H9 (cell line): Measurements from ENCODE around the gene B9D1. TPM values are rescaled to one million over a fixed set of nuclear protein-coding genes. Genes with fewer than 3 reads are reported as not detected.
A peak's percentile ranks its signal among the peaks of the same experiment; 100 is the strongest.

Experiments used
- DNase-seq: peaks from one replicate; pipeline ENCODE4 v3.0.0-alpha.2; 2017
- H2AFZ ChIP-seq: one replicate; pipeline ENCODE4 v1.6.1; 2013; ENCODE audit warnings: mild to moderate bottlenecking, low read length, control low read depth, moderate library complexity
- H2AK5ac ChIP-seq: 2 replicates; pipeline ENCODE4 v1.6.1; 2013; ENCODE audit warnings: low read length, control low read depth, mixed read lengths; ENCODE audit not compliant: insufficient read length
- H2BK120ac ChIP-seq: one replicate; pipeline ENCODE4 v1.6.1; 2013; ENCODE audit warnings: low read depth, mild to moderate bottlenecking, low read length, control low read depth, inconsistent platforms; ENCODE audit not compliant: poor library complexity, severe bottlenecking
- H2BK12ac ChIP-seq: 2 replicates; pipeline ENCODE4 v1.6.1; 2013; ENCODE audit warnings: low read length, control low read depth, mixed read lengths, low read depth; ENCODE audit not compliant: insufficient read length
- H2BK15ac ChIP-seq: 2 replicates; pipeline ENCODE4 v1.6.1; 2013; ENCODE audit warnings: low read depth, low read length, control low read depth
- H2BK20ac ChIP-seq: one replicate; pipeline ENCODE4 v1.6.1; 2013; ENCODE audit warnings: low read depth, mild to moderate bottlenecking, low read length, control low read depth, inconsistent platforms; ENCODE audit not compliant: poor library complexity, severe bottlenecking
- H2BK5ac ChIP-seq: 2 replicates; pipeline ENCODE4 v1.6.1; 2013; ENCODE audit warnings: low read length, control low read depth, mixed read lengths; ENCODE audit not compliant: insufficient read length
- H3K14ac ChIP-seq: 2 replicates; pipeline ENCODE4 v1.6.1; 2013; ENCODE audit warnings: low read length, control low read depth; ENCODE audit not compliant: insufficient read depth
- H3K18ac ChIP-seq: 2 replicates; pipeline ENCODE4 v1.6.1; 2013; ENCODE audit warnings: low read depth, mild to moderate bottlenecking, mixed read lengths, low read length, control low read depth; ENCODE audit not compliant: insufficient read length
- H3K23ac ChIP-seq: 2 replicates; pipeline ENCODE4 v1.6.1; 2013; ENCODE audit warnings: low read length, control low read depth, mixed read lengths, low read depth; ENCODE audit not compliant: insufficient read length
- H3K23me2 ChIP-seq: 2 replicates; pipeline ENCODE4 v1.6.1; 2013; ENCODE audit warnings: low read depth, mild to moderate bottlenecking, mixed read lengths, low read length, control low read depth; ENCODE audit not compliant: insufficient read length, poor library complexity, severe bottlenecking
- H3K27ac ChIP-seq: 2 replicates; pipeline ENCODE4 v1.5.1; 2013; ENCODE audit warnings: low read length, control low read depth, mixed read lengths, low read depth; ENCODE audit not compliant: insufficient read length
- H3K27me3 ChIP-seq: 2 replicates; pipeline ENCODE4 v1.6.1; 2013; ENCODE audit warnings: low read length, control low read depth, inconsistent platforms; ENCODE audit not compliant: insufficient read depth
- H3K4ac ChIP-seq: 2 replicates; pipeline ENCODE4 v1.6.1; 2013; ENCODE audit warnings: low read depth, mild to moderate bottlenecking, control low read depth, inconsistent platforms, low read length, moderate library complexity
- H3K4me1 ChIP-seq: 2 replicates; pipeline ENCODE4 v1.6.1; 2013; ENCODE audit warnings: low read length, control low read depth, inconsistent platforms; ENCODE audit not compliant: insufficient read depth
- H3K4me2 ChIP-seq: 2 replicates; pipeline ENCODE4 v1.6.1; 2013; ENCODE audit warnings: low read length, control low read depth, mixed read lengths; ENCODE audit not compliant: insufficient read length, insufficient read depth
- H3K56ac ChIP-seq: 2 replicates; pipeline ENCODE4 v1.6.1; 2013; ENCODE audit warnings: low read depth, mild to moderate bottlenecking, mixed read lengths, low read length, control low read depth; ENCODE audit not compliant: insufficient read length
- H3K79me1 ChIP-seq: 2 replicates; pipeline ENCODE4 v1.6.1; 2013; ENCODE audit warnings: low read depth, mild to moderate bottlenecking, moderate library complexity, low read length, control low read depth, inconsistent platforms; ENCODE audit not compliant: insufficient read depth, poor library complexity, severe bottlenecking
- H3K79me2 ChIP-seq: 2 replicates; pipeline ENCODE4 v1.6.1; 2013; ENCODE audit warnings: low read length, control low read depth, inconsistent platforms; ENCODE audit not compliant: insufficient read depth
- H3K9ac ChIP-seq: 2 replicates; pipeline ENCODE4 v1.6.1; 2013; ENCODE audit warnings: low read length, control low read depth, mixed read lengths; ENCODE audit not compliant: insufficient read length; ENCODE audit errors: extremely low read depth
- H3K9me3 ChIP-seq: one replicate; pipeline ENCODE4 v1.6.1; 2013; ENCODE audit warnings: low read depth, low read length, inconsistent platforms; ENCODE audit not compliant: control insufficient read depth
- H3T11ph ChIP-seq: one replicate; pipeline ENCODE4 v1.6.1; 2013; ENCODE audit warnings: mild to moderate bottlenecking, low read length, control low read depth, inconsistent platforms
- H4K20me1 ChIP-seq: one replicate; pipeline ENCODE4 v1.6.1; 2013; ENCODE audit not compliant: control insufficient read depth, insufficient read length, insufficient read depth
- H4K5ac ChIP-seq: 2 replicates; pipeline ENCODE4 v1.6.1; 2013; ENCODE audit warnings: low read depth, mild to moderate bottlenecking, mixed read lengths, low read length, control low read depth; ENCODE audit not compliant: insufficient read length
- H4K8ac ChIP-seq: replicated peaks from 2 replicates; pipeline ENCODE4 v1.6.1; 2013; ENCODE audit warnings: low read length, control low read depth, mixed read lengths, low read depth; ENCODE audit not compliant: insufficient read length
- H4K91ac ChIP-seq: 2 replicates; pipeline ENCODE4 v1.6.1; 2013; ENCODE audit warnings: low read depth, mild to moderate bottlenecking, moderate library complexity, mixed read lengths, low read length, control low read depth; ENCODE audit not compliant: insufficient read length
- H3K27ac Mint-ChIP-seq, 3 experiments: 2 replicates in 2 of 3; 3 replicates in 1 of 3; pipeline ENCODE4 v1.8.0; 2020 to 2021; ENCODE audit warnings: mixed read lengths in 3 of 3, mild to moderate bottlenecking in 1 of 3, moderate library complexity in 1 of 3
- H3K27me3 Mint-ChIP-seq: 2 replicates; pipeline ENCODE4 v1.8.0; 2021; ENCODE audit warnings: low read depth, mild to moderate bottlenecking, moderate library complexity, mixed read lengths
- H3K36me3 Mint-ChIP-seq, 3 experiments: 2 replicates in 2 of 3; 3 replicates in 1 of 3; pipeline ENCODE4 v1.8.0; 2020 to 2021; ENCODE audit warnings: low read depth in 3 of 3, mixed read lengths in 3 of 3; ENCODE audit not compliant: insufficient read depth in 1 of 3
- H3K4me1 Mint-ChIP-seq, 2 experiments: 2 replicates each; pipeline ENCODE4 v1.8.0; 2020; ENCODE audit warnings: mixed read lengths in 2 of 2
- H3K4me3 Mint-ChIP-seq, 2 experiments: 2 replicates in 1 of 2; 3 replicates in 1 of 2; pipeline ENCODE4 v1.8.0; 2020 to 2021; ENCODE audit warnings: mild to moderate bottlenecking in 2 of 2, mixed read lengths in 2 of 2, moderate library complexity in 1 of 2
- H3K9me3 Mint-ChIP-seq, 2 experiments: 2 replicates in 1 of 2; 3 replicates in 1 of 2; pipeline ENCODE4 v1.8.0; 2020; ENCODE audit warnings: mild to moderate bottlenecking in 2 of 2, mixed read lengths in 2 of 2, moderate library complexity in 1 of 2
- CTCF ChIP-seq: fragments of 200-600 bp; sonication (generic); conservative IDR thresholded peaks from 3 replicates; pipeline ENCODE4 v1.8.0; 2021; ENCODE audit warnings: antibody characterized with exemption, mild to moderate bottlenecking
- WGBS: extraction: QIAGEN DNeasy Blood & Tissue Kit; methylation state at CpG from one replicate; pipeline ENCODE4 v1.1.7; 2013; ENCODE audit warnings: missing lambda C conversion rate, low lambda C conversion rate, mixed read lengths; ENCODE audit not compliant: insufficient read length; ENCODE audit errors: extremely low coverage; 5-methylcytosine and 5-hydroxymethylcytosine counted together
- total RNA-seq: library from RNA; stranded (reverse); gene quantifications from 2 replicates; pipeline ENCODE4 v1.2.1, GENCODE V29; 2021

B9D1 gene
- total RNA-seq, 1 experiment from 2014 or later, result 30.4 TPM

- Histone ChIP-seq H2BK120ac (no peak overlapping the region), H3K27me3 (no peaks in the 10 kb centered on the region), H3K27ac (no peak overlapping the region), H2BK12ac (no peak overlapping the region), H4K5ac (no peak overlapping the region), H2AK5ac (no peak overlapping the region), H3K4me2 (no peak overlapping the region), H3T11ph (no peak overlapping the region), H2BK5ac (no peak overlapping the region), H3K4me1 (peaks cover 2% of the 10 kb centered on the region; the same call in 1 of the 2 replicates), H4K91ac (no peak overlapping the region), H2AFZ (no peak overlapping the region), H2BK20ac (no peak overlapping the region), H4K20me1 (no peaks in the 10 kb centered on the region), H3K14ac (no peak overlapping the region), H3K23me2 (no peaks in the 10 kb centered on the region), H3K56ac (no peak overlapping the region), H4K8ac (no peak overlapping the region), H3K4ac (no peak overlapping the region), H3K9ac (no peak overlapping the region), H2BK15ac (no peak overlapping the region), H3K9me3 (no peaks in the 10 kb centered on the region), H3K18ac (no peak overlapping the region), H3K79me2 (no peaks in the 10 kb centered on the region), H3K79me1 (no peaks in the 10 kb centered on the region), H3K23ac (no peak overlapping the region)
- Mint-ChIP-seq H3K4me1 (peaks cover 4 to 20% of the 10 kb centered on the region in 2 experiments), H3K27me3 (no peaks in the 10 kb centered on the region), H3K27ac (peak overlapping the region in 2 of 3 experiments; percentile 84 to 88; a peak in 4 of 7 replicates), H3K36me3 (peaks cover 0 to 9% (median 6%) of the 10 kb centered on the region in 3 experiments; a peak in 2 of 7 replicates), H3K9me3 (no peaks in the 10 kb centered on the region), H3K4me3 (no peak overlapping the region)
- no peak for TF ChIP-seq CTCF
- no CpG with 5 or more reads among the region's 12 CpGs for WGBS
- DNase-seq, result peak; percentile 31
Measured at GRCh38 chr17:19372439-19372838, 9.9 kb upstream of the B9D1 start.
